ENCODE measurements around the gene KRTAP4-8. TPM values are rescaled to one million over a fixed set of nuclear protein-coding genes. Genes with fewer than 3 reads are reported as not detected.
"Not testable (repeated sequence)": the region's sequence is repeated elsewhere in the genome, so short reads cannot be mapped to it uniquely, and the experiment has no call there.

KRTAP4-8 gene
- total RNA-seq, 1 donor: not detected

DNA sequence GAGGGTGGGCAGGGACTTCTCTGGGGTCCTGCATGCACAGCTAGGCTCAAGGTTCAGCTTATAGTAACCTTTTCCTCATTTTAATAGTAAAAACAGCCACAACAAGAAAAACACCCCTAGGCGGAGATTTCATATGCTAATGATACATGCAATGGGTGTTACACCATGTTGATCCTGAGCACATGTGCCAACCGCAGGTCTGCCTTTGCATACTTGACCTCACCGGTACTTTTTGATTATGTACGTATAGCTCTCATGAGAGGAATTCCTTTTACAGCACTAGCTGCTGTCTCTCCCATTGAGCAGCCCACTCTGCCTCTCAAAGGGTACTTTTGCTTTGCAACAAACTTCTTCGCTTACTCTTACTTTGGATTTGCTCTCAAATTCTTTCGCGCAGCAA is 1.9 kb downstream of the KRTAP4-8 start:
- H3K4me3 ChIP-seq (ENCODE audit: low read length): no peak overlapping the region
- H3K27me3 ChIP-seq (ENCODE audit: insufficient read depth, low read length): no peaks in the 10 kb centered on the region
- H3K4me1 ChIP-seq (ENCODE audit: insufficient read depth, low read length): no peaks in the 10 kb centered on the region
- H3K9me3 ChIP-seq (ENCODE audit: low read depth, low read length): no peaks in the 10 kb centered on the region

DNA sequence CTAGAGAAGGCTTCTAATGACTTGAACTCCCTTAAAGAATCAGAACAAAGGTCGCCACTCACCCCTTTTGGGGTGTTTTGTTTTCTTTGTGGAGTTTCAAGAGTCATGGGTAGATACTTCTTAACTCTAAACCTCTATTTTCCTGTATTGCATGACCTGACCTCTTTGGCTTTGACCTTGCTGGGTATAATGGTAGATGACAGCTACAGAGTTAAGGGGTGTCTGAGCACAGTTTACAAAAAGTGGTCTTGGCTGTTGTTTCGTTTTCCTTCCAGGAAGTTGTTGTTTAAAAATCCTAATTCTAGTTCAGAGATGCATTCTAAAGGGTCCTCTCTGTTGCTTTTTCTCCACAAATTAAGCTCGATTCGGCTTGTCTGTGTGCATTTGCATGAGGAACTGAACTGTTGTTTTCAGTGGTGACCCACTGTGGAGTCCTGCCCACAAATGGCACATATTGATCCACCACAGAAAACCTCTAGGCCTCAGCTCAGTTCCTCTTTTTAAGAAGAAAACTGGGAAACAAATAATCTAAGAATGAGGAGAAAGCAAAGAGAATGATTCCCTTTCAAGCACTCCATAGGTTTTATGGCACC is 9.1 kb downstream of the KRTAP4-8 start:
- not testable (repeated sequence) for H3K9me3 ChIP-seq (ENCODE audit: low read depth, low read length); H3K27me3 ChIP-seq (ENCODE audit: insufficient read depth, low read length); H3K4me1 ChIP-seq (ENCODE audit: insufficient read depth, low read length); H3K4me3 ChIP-seq (ENCODE audit: low read length)

DNA sequence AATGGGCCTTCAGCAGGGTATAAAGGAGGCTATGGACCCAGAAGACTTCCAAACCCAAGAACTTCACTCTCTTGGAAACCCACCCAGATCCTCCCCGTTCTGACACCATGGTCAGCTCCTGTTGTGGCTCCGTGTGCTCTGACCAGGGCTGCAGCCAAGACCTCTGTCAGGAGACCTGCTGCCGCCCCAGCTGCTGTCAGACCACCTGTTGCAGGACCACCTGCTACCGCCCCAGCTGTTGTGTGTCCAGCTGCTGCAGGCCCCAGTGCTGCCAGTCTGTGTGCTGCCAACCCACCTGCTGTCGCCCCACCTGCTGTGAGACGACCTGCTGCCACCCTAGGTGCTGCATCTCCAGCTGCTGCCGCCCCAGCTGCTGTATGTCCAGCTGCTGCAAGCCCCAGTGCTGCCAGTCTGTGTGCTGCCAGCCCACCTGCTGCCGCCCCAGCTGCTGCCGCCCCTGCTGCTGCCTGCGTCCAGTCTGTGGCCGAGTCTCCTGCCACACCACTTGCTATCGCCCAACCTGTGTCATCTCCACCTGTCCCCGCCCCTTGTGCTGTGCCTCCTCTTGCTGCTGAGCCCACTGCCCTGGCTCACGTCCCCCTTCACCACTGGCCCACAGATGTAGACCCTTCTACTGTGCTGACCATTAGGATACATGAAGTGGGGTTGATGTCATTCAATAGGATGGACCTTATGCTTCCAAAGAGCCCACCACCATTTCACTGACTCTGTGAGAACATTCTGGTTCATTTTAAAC is 13.7 kb downstream of the KRTAP4-8 start, which contains the start of gene KRTAP4-7:
KRTAP4-7 (plus strand) TSS at position 51 of the 757 bp plus-strand sequence; CDS start at position 108, 57 bp downstream.
- H3K4me1 ChIP-seq (ENCODE audit: insufficient read depth, low read length); H3K4me3 ChIP-seq (ENCODE audit: low read length); H3K9me3 ChIP-seq (ENCODE audit: low read depth, low read length); H3K27me3 ChIP-seq (ENCODE audit: insufficient read depth, low read length): not testable (repeated sequence)

DNA sequence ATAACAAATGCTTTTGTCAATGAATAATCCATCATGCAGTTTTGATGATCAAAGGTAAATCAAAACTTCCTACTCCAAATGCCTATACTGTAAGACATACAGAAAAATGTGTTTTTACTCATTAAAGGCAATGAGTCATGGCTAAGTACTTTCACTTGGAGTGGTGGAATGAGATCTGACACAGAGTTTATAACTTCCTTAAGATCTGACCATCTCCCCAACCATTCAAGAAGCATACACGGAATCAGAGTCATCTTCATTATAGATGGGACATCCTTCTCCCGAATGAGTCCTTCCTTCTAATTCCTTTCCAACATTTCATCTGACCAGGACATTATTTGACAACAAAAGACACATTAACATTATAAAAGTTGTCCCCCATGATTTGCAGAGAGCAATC is 14.5 kb downstream of the KRTAP4-8 start:
- not testable (repeated sequence) for H3K4me1 ChIP-seq (ENCODE audit: insufficient read depth, low read length); H3K9me3 ChIP-seq (ENCODE audit: low read depth, low read length); H3K4me3 ChIP-seq (ENCODE audit: low read length); H3K27me3 ChIP-seq (ENCODE audit: insufficient read depth, low read length)

DNA sequence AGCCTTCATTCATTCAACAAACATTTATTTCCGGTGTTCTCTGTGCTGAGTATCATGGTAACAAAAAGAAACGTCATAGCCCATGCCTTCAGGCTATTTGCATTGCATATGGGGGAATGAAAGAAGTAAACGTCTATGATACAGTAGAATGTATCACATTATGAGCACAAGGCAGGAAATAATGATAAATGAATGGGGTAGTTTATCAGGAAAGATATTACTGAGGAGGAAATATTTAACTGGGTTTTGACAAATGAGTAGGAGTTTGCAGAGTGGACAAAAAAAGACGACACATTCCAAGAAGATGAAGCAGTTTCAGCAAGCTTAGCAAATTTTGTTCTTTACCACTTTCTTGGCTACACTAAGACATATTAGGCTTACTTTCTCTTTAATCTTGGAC is 15.3 kb downstream of the KRTAP4-8 start:
- H3K27me3 ChIP-seq (ENCODE audit: insufficient read depth, low read length): no peaks in the 10 kb centered on the region
- no peaks in the 10 kb centered on the region for H3K4me1 ChIP-seq (ENCODE audit: insufficient read depth, low read length)
- H3K9me3 ChIP-seq (ENCODE audit: low read depth, low read length): no peaks in the 10 kb centered on the region
- H3K4me3 ChIP-seq (ENCODE audit: low read length): no peak overlapping the region

DNA sequence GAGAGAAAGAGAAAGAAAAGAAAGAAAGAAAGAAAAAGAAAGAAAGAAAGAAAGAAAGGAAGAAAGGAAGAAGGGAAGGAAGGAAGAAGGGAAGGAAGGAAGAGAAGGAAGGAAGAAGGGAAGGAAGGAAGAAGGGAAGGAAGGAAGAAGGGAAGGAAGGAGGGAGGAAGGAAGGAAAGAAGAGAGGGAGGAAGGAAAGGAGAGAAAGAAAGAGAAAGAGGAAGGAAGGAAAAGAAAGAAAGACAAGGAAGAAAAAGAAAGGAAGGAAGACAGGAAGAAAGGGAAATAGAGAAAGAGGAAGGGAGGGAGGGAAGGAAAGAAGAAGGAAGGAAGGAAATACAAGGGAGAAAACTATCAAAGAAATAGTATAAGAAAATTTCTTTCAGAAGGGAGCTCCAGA is 21.2 kb downstream of the KRTAP4-8 start:
- Histone ChIP-seq H3K9me3 (ENCODE audit: low read depth, low read length) (no peaks in the 10 kb centered on the region), H3K4me3 (ENCODE audit: low read length) (no peak overlapping the region), H3K4me1 (ENCODE audit: insufficient read depth, low read length) (no peaks in the 10 kb centered on the region), H3K27me3 (ENCODE audit: insufficient read depth, low read length) (peaks cover 3% of the 10 kb centered on the region)

DNA sequence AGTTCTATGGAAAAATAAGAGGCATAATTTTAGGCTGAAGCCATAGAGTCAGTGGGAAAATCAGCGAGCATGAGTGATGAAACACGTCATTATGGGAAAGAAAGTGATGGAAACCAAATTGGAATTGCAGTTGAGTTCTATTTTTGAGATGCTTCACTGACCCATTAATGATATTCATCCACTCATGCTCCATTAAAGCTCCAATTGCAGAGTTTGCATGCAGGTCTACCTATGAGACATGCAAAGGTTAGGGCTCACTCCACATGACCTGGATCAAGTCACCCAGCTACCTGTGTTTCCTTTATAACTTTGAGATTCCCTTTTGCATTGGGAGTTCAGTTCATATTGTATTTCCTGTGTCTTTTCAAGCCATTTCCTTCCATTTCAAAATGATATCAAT is 24.3 kb downstream of the KRTAP4-8 start:
- Histone ChIP-seq H3K27me3 (ENCODE audit: insufficient read depth, low read length) (peaks cover 3% of the 10 kb centered on the region), H3K4me1 (ENCODE audit: insufficient read depth, low read length) (no peaks in the 10 kb centered on the region), H3K9me3 (ENCODE audit: low read depth, low read length) (no peaks in the 10 kb centered on the region), H3K4me3 (ENCODE audit: low read length) (no peak overlapping the region)

DNA sequence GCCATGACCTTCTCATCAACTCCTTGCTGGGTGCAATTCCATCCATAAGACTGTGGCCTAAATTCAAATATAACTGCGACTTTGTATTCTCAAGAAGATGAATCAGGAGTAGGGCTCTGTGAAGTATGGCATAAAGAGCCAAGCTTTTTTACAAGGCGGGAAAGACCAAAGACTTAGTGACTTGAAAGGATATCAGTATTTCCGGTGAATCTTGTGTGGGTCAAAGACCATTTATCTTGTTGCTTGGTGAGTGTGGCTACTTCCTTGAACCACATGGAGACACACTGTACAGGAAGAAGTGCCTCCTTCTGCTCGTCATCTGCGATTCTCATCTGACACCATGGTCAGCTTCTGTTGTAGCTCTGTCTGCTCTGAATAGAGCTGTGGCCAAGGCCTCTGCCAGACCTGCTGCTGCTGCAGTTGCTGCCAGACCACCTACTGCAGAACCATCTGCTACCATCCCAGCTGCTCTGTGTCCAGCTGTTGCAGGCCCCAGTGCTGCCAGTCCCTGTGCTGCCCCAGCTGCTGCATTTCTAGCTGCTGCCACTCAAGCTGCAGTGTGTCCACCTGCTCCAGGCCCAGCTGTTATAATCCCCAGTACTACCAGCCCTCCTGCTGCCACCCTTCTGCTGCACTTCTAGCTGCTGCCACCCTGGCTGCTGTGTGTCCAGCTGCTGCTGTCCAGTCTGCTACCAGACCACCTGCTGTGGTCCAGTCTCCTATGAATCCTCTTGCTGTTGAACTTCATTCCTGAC is 26.2 kb downstream of the KRTAP4-8 start:
- Histone ChIP-seq H3K9me3 (ENCODE audit: low read depth, low read length) (no peaks in the 10 kb centered on the region), H3K4me1 (ENCODE audit: insufficient read depth, low read length) (no peaks in the 10 kb centered on the region), H3K4me3 (ENCODE audit: low read length) (no peak overlapping the region), H3K27me3 (ENCODE audit: insufficient read depth, low read length) (no peaks in the 10 kb centered on the region)

DNA sequence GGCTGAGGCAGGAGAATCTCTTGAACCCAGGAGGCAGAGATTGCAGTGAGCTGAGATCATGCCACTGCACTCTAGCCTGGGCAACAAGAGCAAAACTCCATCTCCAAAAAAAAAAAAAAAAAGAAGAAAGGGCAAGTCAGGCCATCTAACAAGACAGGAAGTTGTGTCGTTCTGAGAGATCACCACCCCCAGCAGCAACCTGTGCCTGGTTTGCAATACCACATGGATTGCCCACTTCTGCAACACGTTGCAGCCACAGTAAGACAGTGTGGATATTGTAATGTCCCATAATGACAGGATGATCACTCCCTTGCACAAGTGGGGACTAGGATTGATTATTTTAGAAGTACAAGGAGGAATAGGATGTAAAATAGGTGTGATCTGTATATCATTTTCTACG is 28.9 kb downstream of the KRTAP4-8 start:
- Histone ChIP-seq H3K9me3 (ENCODE audit: low read depth, low read length) (no peaks in the 10 kb centered on the region), H3K4me1 (ENCODE audit: insufficient read depth, low read length) (no peaks in the 10 kb centered on the region), H3K4me3 (ENCODE audit: low read length) (no peak overlapping the region), H3K27me3 (ENCODE audit: insufficient read depth, low read length) (no peaks in the 10 kb centered on the region)

DNA sequence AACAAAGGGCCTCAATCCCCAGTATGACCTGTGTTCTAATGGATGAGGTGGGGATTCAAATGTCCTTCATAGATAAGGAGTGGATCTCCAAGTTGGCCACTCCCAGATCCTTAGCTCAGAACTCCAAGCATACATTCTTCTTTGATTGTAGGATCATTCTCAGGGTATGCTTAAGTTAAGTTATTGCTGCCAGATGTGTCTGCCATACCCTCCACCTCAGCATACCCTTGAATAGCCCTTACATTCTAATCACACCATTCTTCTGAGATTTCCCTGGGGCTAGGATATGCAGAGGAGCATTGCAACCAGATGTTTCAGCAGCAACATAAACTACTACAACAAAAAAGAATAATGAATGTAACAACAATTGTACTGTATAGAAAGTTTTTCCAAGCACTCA is 30.7 kb downstream of the KRTAP4-8 start:
- Histone ChIP-seq H3K4me1 (ENCODE audit: insufficient read depth, low read length) (no peaks in the 10 kb centered on the region), H3K4me3 (ENCODE audit: low read length) (no peak overlapping the region), H3K9me3 (ENCODE audit: low read depth, low read length) (no peaks in the 10 kb centered on the region), H3K27me3 (ENCODE audit: insufficient read depth, low read length) (peaks cover 7% of the 10 kb centered on the region)

DNA sequence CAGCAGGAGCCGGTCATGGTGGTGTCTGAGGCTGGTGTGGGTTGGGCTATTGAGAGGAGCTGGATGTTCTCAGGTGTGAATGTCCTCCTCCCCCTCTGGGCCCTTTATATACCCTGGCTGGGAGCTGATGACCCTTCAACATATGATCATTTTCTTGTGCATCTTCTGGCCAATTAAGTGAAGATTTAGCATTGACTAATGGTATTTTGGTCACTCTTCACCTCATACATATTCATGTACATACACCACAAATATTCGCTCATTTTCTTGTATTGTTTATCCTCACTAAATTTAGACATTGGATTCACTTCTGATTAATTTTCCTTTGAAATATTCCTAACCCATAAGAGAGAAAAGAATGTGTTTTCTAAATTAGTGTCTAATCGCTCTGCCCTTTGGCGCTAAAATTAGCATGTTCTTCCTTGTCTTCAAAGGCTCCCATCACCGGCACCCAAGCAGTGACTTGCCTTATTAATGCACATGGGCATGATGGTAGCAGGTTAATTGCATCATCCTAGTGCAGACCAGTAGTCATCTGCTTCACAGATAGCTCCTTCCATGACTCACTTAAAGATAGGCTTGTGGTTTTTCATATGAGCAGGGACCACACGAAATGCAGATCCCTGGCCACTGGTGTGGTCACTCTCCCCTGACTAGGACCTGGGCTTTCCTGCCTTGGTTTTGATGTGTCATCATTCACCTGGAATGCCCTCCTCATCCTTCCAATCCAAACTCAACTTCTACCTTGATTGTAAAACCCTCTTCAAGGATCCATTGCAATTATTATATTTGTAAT is 31.9 kb downstream of the KRTAP4-8 start, which contains the start of gene KRTAP2-4:
KRTAP2-4 (minus strand) TSS at position 51 of the 796 bp plus-strand sequence; CDS start at position 17, 34 bp downstream.
- H3K4me3 ChIP-seq (ENCODE audit: low read length): no peak within 1 kb of the TSS
- no peaks in the 10 kb centered on the region for H3K4me1 ChIP-seq (ENCODE audit: insufficient read depth, low read length)
- no peaks in the 10 kb centered on the region for H3K9me3 ChIP-seq (ENCODE audit: low read depth, low read length)
- H3K27me3 ChIP-seq (ENCODE audit: insufficient read depth, low read length): peaks cover 15% of the 10 kb centered on the region

DNA sequence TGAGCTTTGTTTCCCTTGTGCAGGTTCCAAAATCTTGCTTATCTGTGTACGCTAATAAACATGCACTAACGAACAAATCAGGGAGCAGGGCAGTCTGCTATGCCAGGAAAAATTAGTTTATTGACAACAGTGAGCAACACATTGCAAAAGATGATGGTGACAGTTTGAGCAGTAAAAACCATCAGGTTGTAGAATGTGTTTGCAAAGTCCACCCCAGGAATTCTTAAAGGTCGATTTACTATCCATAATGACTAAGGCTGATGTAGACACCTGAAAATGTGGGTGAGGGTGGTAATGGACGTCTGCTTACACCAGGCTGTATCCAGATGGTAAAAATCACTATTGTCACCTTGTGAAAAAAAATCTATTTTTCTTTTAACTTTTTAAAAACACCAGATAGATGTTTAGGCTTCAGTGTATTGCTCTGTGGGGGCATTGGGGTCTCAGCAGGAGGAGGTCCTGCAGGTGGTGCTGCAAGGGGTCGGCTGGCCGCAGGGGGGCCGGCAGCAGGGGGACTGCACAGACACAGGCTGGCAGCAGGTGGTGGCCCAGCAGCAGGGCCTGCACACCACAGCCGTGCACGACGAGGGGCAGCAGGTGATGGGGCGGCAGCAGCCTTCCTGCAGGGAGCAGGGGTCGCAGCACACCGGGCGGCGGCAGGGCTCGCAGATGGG is 32.8 kb downstream of the KRTAP4-8 start:
- not testable (repeated sequence) for H3K4me1 ChIP-seq (ENCODE audit: insufficient read depth, low read length); H3K9me3 ChIP-seq (ENCODE audit: low read depth, low read length); H3K4me3 ChIP-seq (ENCODE audit: low read length)
- H3K27me3 ChIP-seq (ENCODE audit: insufficient read depth, low read length): peaks cover 20% of the 10 kb centered on the region

DNA sequence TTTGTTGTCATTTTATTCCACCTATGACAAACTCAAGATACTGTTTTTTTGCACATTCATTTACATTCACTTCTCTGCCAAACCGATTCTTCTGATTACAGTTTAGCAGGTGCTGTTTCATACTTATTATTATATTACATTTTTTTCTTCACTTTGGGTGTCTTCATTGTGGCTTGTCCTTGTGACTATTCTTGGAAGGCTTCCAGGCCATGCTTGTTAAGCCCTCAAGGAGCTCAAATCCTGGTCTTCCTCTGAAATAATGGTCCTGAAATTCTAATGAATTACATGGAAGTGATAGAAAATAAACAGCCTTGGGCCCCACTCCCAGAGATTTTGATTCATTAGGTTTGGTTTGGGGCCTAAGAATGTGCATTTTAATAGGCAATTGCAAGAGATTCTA is 33.6 kb downstream of the KRTAP4-8 start:
- Histone ChIP-seq H3K9me3 (ENCODE audit: low read depth, low read length) (no peaks in the 10 kb centered on the region), H3K4me3 (ENCODE audit: low read length) (no peak overlapping the region), H3K27me3 (ENCODE audit: insufficient read depth, low read length) (peaks cover 22% of the 10 kb centered on the region), H3K4me1 (ENCODE audit: insufficient read depth, low read length) (no peaks in the 10 kb centered on the region)

DNA sequence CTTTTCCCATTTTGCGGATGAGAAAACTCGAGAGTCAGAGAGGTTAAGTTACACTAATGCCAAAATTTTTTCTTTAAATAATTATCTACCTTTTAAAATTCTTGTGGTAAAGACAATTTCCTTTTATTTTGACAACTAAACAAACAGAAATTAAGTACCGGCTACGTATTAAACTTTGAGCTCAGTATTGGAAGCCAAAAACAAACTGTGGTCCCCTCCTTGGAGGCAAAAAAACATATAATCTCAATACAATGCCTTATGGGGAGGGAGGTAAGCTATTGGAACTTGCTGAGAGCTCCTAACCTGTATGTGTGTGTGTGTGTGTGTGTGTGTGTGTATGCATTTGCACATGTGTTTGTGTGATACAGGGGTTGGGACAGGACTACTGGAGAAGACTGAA is 34.5 kb downstream of the KRTAP4-8 start:
- H3K4me3 ChIP-seq (ENCODE audit: low read length): no peak overlapping the region
- H3K27me3 ChIP-seq (ENCODE audit: insufficient read depth, low read length): peaks cover 25% of the 10 kb centered on the region
- H3K9me3 ChIP-seq (ENCODE audit: low read depth, low read length): no peaks in the 10 kb centered on the region
- no peaks in the 10 kb centered on the region for H3K4me1 ChIP-seq (ENCODE audit: insufficient read depth, low read length)
